Measurements from ENCODE around the gene GSTT4.
"Not testable (repeated sequence)": the region's sequence is repeated elsewhere in the genome, so short reads cannot be mapped to it uniquely, and the experiment has no call there.

GSTT4 gene

GRCh38 chr22:23984430-23984829, 20.8 kb downstream of the GSTT4 start:
- no peak for TF ChIP-seq EZH2 (IDR thresholded peaks at IDR 0.05; ENCODE audit: borderline replicate concordance, low read depth, low read length, severe bottlenecking)
- TF ChIP-seq, protein P1, sequence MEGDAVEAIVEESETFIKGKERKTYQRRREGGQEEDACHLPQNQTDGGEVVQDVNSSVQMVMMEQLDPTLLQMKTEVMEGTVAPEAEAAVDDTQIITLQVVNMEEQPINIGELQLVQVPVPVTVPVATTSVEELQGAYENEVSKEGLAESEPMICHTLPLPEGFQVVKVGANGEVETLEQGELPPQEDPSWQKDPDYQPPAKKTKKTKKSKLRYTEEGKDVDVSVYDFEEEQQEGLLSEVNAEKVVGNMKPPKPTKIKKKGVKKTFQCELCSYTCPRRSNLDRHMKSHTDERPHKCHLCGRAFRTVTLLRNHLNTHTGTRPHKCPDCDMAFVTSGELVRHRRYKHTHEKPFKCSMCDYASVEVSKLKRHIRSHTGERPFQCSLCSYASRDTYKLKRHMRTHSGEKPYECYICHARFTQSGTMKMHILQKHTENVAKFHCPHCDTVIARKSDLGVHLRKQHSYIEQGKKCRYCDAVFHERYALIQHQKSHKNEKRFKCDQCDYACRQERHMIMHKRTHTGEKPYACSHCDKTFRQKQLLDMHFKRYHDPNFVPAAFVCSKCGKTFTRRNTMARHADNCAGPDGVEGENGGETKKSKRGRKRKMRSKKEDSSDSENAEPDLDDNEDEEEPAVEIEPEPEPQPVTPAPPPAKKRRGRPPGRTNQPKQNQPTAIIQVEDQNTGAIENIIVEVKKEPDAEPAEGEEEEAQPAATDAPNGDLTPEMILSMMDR (IDR thresholded peaks at IDR 0.05; ENCODE audit: borderline replicate concordance, extremely low read depth, low read length, poor library complexity, severe bottlenecking): peak; percentile 77
- no peak overlapping the region for H3K4me2 ChIP-seq (ENCODE audit: insufficient read depth, low read length)
- H3K9me3 ChIP-seq (ENCODE audit: insufficient read depth, low read length, severe bottlenecking): no peaks in the 10 kb centered on the region
- no peak overlapping the region for H2AFZ ChIP-seq (ENCODE audit: low read depth, low read length)
- ATAC-seq (ENCODE audit: insufficient read depth, low read depth): peak; percentile 97
- H3K36me3 ChIP-seq (ENCODE audit: insufficient read depth, low read length): no peaks in the 10 kb centered on the region
- peak; percentile 63 for DNase-seq
- H3K79me2 ChIP-seq (ENCODE audit: insufficient read depth, low read length): no peaks in the 10 kb centered on the region
- no peak overlapping the region for H3K4me3 ChIP-seq (ENCODE audit: low read depth in 1 of 2, low read length in 2 of 2)
- H3K27ac ChIP-seq (ENCODE audit: low read length): no peak overlapping the region
- H3K27me3 ChIP-seq (ENCODE audit: insufficient read depth, low read length, poor library complexity): no peaks in the 10 kb centered on the region
- H3K9ac ChIP-seq (ENCODE audit: low read depth, low read length): no peak overlapping the region
- no peaks in the 10 kb centered on the region for H3K4me1 ChIP-seq (ENCODE audit: insufficient read depth, low read length)
- no peaks in the 10 kb centered on the region for H4K20me1 ChIP-seq (ENCODE audit: insufficient read depth, low read length)

GRCh38 chr22:23980567-23980966, 24.7 kb downstream of the GSTT4 start:
- not testable (repeated sequence) for H3K27ac ChIP-seq (ENCODE audit: low read length); ATAC-seq (ENCODE audit: insufficient read depth, low read depth); H2AFZ ChIP-seq (ENCODE audit: low read depth, low read length); H3K79me2 ChIP-seq (ENCODE audit: insufficient read depth, low read length); H3K27me3 ChIP-seq (ENCODE audit: insufficient read depth, low read length, poor library complexity); H3K4me1 ChIP-seq (ENCODE audit: insufficient read depth, low read length); H3K4me3 ChIP-seq (ENCODE audit: low read depth in 1 of 2, low read length in 2 of 2); H3K36me3 ChIP-seq (ENCODE audit: insufficient read depth, low read length); H3K9me3 ChIP-seq (ENCODE audit: insufficient read depth, low read length, severe bottlenecking); H3K4me2 ChIP-seq (ENCODE audit: insufficient read depth, low read length); H3K9ac ChIP-seq (ENCODE audit: low read depth, low read length); H4K20me1 ChIP-seq (ENCODE audit: insufficient read depth, low read length); DNase-seq

DNA sequence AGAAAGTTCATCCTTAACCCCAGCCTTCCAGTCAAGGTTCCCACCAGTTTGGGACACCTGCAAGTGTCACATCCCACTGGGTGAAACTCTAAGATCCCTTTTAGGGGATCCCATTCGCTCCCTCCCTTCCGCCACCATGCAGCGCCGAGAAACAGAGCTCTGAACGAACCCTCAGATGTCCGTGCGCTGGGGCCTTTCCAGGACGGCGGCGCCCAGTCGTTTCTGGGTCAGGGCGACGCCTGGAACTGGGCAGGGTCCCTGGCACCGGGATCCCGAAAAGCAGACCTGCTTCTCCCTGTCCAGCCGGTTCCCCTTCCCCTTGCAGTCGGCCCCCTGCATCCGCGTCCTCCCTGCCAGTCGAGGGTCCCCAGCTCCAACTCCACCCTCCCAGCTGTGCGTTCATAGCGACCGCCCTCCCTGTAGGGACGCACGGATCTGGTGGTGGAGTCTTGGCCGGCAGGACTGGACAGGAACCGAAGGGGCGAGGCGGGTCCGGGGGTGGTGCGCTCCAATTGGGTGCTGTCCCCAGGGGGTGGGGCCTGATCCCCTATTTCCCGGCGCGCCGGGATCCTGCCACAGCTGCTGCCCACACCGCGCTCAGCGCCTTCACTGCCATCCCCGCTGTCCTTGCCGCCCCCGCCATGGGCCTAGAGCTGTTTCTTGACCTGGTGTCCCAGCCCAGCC, 25.6 kb downstream of the GSTT4 start, which contains the start of gene GSTT2:
TSS of gene GSTT2 (plus strand) at position 578 of the 684 bp plus-strand sequence.
- not testable (repeated sequence) for H3K79me2 ChIP-seq (ENCODE audit: insufficient read depth, low read length); H3K36me3 ChIP-seq (ENCODE audit: insufficient read depth, low read length); H2AFZ ChIP-seq (ENCODE audit: low read depth, low read length); H3K9me3 ChIP-seq (ENCODE audit: insufficient read depth, low read length, severe bottlenecking); H4K20me1 ChIP-seq (ENCODE audit: insufficient read depth, low read length); H3K4me1 ChIP-seq (ENCODE audit: insufficient read depth, low read length); H3K27ac ChIP-seq (ENCODE audit: low read length); H3K4me3 ChIP-seq (ENCODE audit: low read depth in 1 of 2, low read length in 2 of 2); DNase-seq; ATAC-seq (ENCODE audit: insufficient read depth, low read depth); H3K4me2 ChIP-seq (ENCODE audit: insufficient read depth, low read length); H3K27me3 ChIP-seq (ENCODE audit: insufficient read depth, low read length, poor library complexity); H3K9ac ChIP-seq (ENCODE audit: low read depth, low read length)

DNA sequence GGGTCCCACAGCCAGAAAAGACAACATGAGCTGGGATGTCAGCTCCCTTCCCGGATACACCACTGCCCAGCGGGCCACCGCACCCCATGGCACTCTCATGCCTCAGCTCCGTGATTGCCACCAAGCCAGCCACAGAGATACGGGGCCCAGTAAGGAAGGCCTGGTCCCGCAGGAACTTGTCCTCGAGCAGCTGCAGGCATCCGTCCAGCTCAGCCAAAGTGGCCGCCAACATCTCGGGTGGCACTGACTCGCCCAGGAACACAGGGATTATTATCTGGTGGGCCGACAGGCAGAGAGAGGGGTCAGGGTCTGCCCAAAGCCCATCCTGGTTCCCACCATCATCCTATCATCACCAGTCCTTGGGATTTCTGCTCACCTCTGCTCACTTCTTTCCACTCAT, 27.9 kb downstream of the GSTT4 start:
- H3K4me3 ChIP-seq (ENCODE audit: low read depth in 1 of 2, low read length in 2 of 2); H4K20me1 ChIP-seq (ENCODE audit: insufficient read depth, low read length); H3K9ac ChIP-seq (ENCODE audit: low read depth, low read length); H2AFZ ChIP-seq (ENCODE audit: low read depth, low read length); H3K79me2 ChIP-seq (ENCODE audit: insufficient read depth, low read length); H3K4me2 ChIP-seq (ENCODE audit: insufficient read depth, low read length); H3K9me3 ChIP-seq (ENCODE audit: insufficient read depth, low read length, severe bottlenecking); DNase-seq; H3K4me1 ChIP-seq (ENCODE audit: insufficient read depth, low read length); H3K27ac ChIP-seq (ENCODE audit: low read length); H3K36me3 ChIP-seq (ENCODE audit: insufficient read depth, low read length); H3K27me3 ChIP-seq (ENCODE audit: insufficient read depth, low read length, poor library complexity); ATAC-seq (ENCODE audit: insufficient read depth, low read depth): not testable (repeated sequence)

- H3K79me2 ChIP-seq (ENCODE audit: insufficient read depth, low read length): peaks cover 21% of the 10 kb centered on the region
- H2AFZ ChIP-seq (ENCODE audit: low read depth, low read length); H3K4me3 ChIP-seq (ENCODE audit: low read depth in 1 of 2, low read length in 2 of 2); H3K27me3 ChIP-seq (ENCODE audit: insufficient read depth, low read length, poor library complexity); H3K9me3 ChIP-seq (ENCODE audit: insufficient read depth, low read length, severe bottlenecking); DNase-seq; ATAC-seq (ENCODE audit: insufficient read depth, low read depth); H3K27ac ChIP-seq (ENCODE audit: low read length); H3K9ac ChIP-seq (ENCODE audit: low read depth, low read length): not testable (repeated sequence)
- H3K4me2 ChIP-seq (ENCODE audit: insufficient read depth, low read length): peak overlapping the region; percentile 39; the same call in 1 of the 2 replicates
- H3K36me3 ChIP-seq (ENCODE audit: insufficient read depth, low read length): peaks cover 22% of the 10 kb centered on the region
- H4K20me1 ChIP-seq (ENCODE audit: insufficient read depth, low read length): peaks cover 20% of the 10 kb centered on the region
- H3K4me1 ChIP-seq (ENCODE audit: insufficient read depth, low read length): peaks cover 21% of the 10 kb centered on the region
Observed at GRCh38 chr22:23974836-23975352, 30.4 kb downstream of the GSTT4 start.

GRCh38 chr22:23974345-23974744, 30.9 kb downstream of the GSTT4 start, which contains the start of gene DDT:
Gene DDT, minus strand, starts transcription at chr22:23974441. Its CDS starts 27 bp downstream, at chr22:23974414.
- not testable (repeated sequence) for H2AFZ ChIP-seq (ENCODE audit: low read depth, low read length); H3K4me3 ChIP-seq (ENCODE audit: low read depth in 1 of 2, low read length in 2 of 2); DNase-seq; H3K9me3 ChIP-seq (ENCODE audit: insufficient read depth, low read length, severe bottlenecking); H3K27ac ChIP-seq (ENCODE audit: low read length); H3K27me3 ChIP-seq (ENCODE audit: insufficient read depth, low read length, poor library complexity); H3K9ac ChIP-seq (ENCODE audit: low read depth, low read length)
- H3K4me1 ChIP-seq (ENCODE audit: insufficient read depth, low read length): peaks cover 27% of the 10 kb centered on the region
- peaks cover 27% of the 10 kb centered on the region for H3K36me3 ChIP-seq (ENCODE audit: insufficient read depth, low read length)
- ATAC-seq (ENCODE audit: insufficient read depth, low read depth): peak; percentile 96
- H4K20me1 ChIP-seq (ENCODE audit: insufficient read depth, low read length): peaks cover 23% of the 10 kb centered on the region
- peaks cover 26% of the 10 kb centered on the region for H3K79me2 ChIP-seq (ENCODE audit: insufficient read depth, low read length)
- peak within 1 kb of the TSS; percentile 39; the same call in 1 of the 2 replicates for H3K4me2 ChIP-seq (ENCODE audit: insufficient read depth, low read length)

- H4K20me1 ChIP-seq (ENCODE audit: insufficient read depth, low read length): peaks cover 26% of the 10 kb centered on the region
- not testable (repeated sequence) for H2AFZ ChIP-seq (ENCODE audit: low read depth, low read length); H3K9me3 ChIP-seq (ENCODE audit: insufficient read depth, low read length, severe bottlenecking); DNase-seq; H3K4me3 ChIP-seq (ENCODE audit: low read depth in 1 of 2, low read length in 2 of 2); H3K9ac ChIP-seq (ENCODE audit: low read depth, low read length); H3K27me3 ChIP-seq (ENCODE audit: insufficient read depth, low read length, poor library complexity); ATAC-seq (ENCODE audit: insufficient read depth, low read depth); H3K27ac ChIP-seq (ENCODE audit: low read length)
- H3K4me2 ChIP-seq (ENCODE audit: insufficient read depth, low read length): peak overlapping the region; percentile 45; the same call in 1 of the 2 replicates
- H3K36me3 ChIP-seq (ENCODE audit: insufficient read depth, low read length): peaks cover 31% of the 10 kb centered on the region
- H3K79me2 ChIP-seq (ENCODE audit: insufficient read depth, low read length): peaks cover 30% of the 10 kb centered on the region
- H3K4me1 ChIP-seq (ENCODE audit: insufficient read depth, low read length): peaks cover 31% of the 10 kb centered on the region
Observed at GRCh38 chr22:23971927-23972326, 33.3 kb downstream of the GSTT4 start.
